ENCODE data around the gene HSCB.

DNA sequence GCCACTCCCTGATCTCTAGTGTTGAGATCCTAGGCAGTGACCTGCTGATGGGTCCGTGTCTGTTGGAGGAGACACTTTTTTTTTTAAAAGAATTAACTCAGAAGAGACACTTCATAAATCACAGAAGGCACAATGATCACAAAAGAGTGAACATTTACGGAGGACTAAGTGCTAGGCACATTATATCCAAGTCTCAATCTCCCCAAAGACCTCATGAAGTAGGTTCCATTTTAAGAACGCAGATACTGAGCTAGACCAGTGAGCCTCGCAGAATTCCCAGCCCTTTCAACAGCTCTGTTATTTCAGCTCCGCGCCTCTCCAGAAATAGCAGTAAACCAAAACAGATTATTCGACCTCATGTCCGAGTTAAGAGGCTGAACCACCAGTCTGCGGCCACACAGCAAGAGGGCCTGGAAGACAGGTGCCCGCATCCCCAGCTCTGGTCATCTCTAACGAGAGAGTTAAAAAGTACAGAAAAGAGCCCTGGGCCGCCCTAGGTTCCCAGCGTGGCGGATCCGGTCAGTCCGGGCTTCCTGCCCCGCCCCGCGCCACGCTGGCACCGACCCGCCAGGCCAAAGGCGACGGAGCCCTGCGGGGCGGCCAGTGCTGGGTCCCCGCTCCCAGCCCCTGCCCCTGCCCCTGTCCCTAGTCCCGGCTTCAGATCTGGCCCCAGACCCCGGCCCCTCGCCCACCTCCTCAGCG is 57.9 kb downstream of the HSCB start:
- TF ChIP-seq, protein P1, sequence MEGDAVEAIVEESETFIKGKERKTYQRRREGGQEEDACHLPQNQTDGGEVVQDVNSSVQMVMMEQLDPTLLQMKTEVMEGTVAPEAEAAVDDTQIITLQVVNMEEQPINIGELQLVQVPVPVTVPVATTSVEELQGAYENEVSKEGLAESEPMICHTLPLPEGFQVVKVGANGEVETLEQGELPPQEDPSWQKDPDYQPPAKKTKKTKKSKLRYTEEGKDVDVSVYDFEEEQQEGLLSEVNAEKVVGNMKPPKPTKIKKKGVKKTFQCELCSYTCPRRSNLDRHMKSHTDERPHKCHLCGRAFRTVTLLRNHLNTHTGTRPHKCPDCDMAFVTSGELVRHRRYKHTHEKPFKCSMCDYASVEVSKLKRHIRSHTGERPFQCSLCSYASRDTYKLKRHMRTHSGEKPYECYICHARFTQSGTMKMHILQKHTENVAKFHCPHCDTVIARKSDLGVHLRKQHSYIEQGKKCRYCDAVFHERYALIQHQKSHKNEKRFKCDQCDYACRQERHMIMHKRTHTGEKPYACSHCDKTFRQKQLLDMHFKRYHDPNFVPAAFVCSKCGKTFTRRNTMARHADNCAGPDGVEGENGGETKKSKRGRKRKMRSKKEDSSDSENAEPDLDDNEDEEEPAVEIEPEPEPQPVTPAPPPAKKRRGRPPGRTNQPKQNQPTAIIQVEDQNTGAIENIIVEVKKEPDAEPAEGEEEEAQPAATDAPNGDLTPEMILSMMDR (optimal IDR thresholded peaks at IDR 0.05 in 1 of 3, IDR thresholded peaks at IDR 0.05 in 1 of 3, conservative IDR thresholded peaks at IDR 0.05 in 1 of 3; ENCODE audit: extremely low read depth in 1 of 3, insufficient read depth in 2 of 3, low read length in 3 of 3), result no peak
- TF ChIP-seq EZH2 (IDR thresholded peaks at IDR 0.05; ENCODE audit: low read length), result no peak
